ENCODE data around the gene SART3. TPM values are rescaled to one million over a fixed set of nuclear protein-coding genes. Genes with fewer than 3 reads are reported as not detected.

The SART3 gene
- total and polyA plus RNA-seq, 10 of the 15 experiments (the other 5 are each of a cell fraction or from before 2014, with no cell fraction given): 8.8 to 179 (median 54.9) TPM

DNA sequence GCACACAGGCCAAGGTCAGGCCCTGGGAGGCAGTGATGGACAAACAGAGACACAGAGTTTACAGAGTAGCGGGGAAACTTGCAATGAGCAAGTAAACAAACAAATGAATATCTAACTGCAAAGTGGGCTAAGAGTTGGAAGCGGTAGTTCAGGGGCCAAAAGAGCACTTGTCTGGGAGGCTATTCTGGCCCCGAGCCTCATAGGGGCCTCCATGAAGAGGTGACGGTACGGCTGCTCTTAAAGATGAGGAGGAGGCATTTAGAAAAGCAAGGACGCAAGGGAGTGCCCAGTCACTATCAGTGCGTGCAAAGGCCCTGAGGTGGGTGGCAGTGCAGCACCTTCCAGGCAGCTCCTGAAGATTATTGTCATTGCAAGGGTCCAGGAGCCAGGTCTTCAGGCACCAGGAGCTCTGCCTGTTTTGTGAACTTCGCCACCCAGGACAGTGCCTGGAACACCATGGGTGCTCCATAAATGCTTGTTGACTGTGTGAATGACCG lies 41.3 kb upstream of the SART3 start:
- Histone ChIP-seq H3K9me3 (replicated peaks; ENCODE audit: control insufficient read depth, insufficient read depth, low read length) (no peaks in the 10 kb centered on the region), H4K20me1 (ENCODE audit: control insufficient read depth, insufficient read depth) (no peaks in the 10 kb centered on the region), H3K27me3 (replicated peaks in 1 of 2; ENCODE audit: control insufficient read depth in 2 of 2, insufficient read depth in 2 of 2, low read length in 1 of 2) (no peaks in the 10 kb centered on the region), H3K79me2 (ENCODE audit: control insufficient read depth, insufficient read depth, low read length) (no peaks in the 10 kb centered on the region), H2AFZ (ENCODE audit: control insufficient read depth, low read depth, low read length) (no peak overlapping the region), H3K9ac (ENCODE audit: control insufficient read depth, insufficient read depth, low read length) (no peak overlapping the region), H3K4me2 (ENCODE audit: control insufficient read depth, insufficient read depth) (no peak overlapping the region), H3K36me3 (ENCODE audit: control insufficient read depth in 2 of 2, insufficient read depth in 2 of 2, low read length in 1 of 2) (no peaks in the 10 kb centered on the region), H3K4me1 (ENCODE audit: control insufficient read depth, insufficient read depth, low read length) (no peaks in the 10 kb centered on the region), H3K27ac (ENCODE audit: control insufficient read depth, insufficient read depth) (no peak overlapping the region), H3K4me3 (no peak overlapping the region)
- TF ChIP-seq, protein P1, sequence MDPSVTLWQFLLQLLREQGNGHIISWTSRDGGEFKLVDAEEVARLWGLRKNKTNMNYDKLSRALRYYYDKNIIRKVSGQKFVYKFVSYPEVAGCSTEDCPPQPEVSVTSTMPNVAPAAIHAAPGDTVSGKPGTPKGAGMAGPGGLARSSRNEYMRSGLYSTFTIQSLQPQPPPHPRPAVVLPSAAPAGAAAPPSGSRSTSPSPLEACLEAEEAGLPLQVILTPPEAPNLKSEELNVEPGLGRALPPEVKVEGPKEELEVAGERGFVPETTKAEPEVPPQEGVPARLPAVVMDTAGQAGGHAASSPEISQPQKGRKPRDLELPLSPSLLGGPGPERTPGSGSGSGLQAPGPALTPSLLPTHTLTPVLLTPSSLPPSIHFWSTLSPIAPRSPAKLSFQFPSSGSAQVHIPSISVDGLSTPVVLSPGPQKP (IDR thresholded peaks at IDR 0.05; ENCODE audit: low read depth, low read length): no peak
- TF ChIP-seq, protein P2, sequence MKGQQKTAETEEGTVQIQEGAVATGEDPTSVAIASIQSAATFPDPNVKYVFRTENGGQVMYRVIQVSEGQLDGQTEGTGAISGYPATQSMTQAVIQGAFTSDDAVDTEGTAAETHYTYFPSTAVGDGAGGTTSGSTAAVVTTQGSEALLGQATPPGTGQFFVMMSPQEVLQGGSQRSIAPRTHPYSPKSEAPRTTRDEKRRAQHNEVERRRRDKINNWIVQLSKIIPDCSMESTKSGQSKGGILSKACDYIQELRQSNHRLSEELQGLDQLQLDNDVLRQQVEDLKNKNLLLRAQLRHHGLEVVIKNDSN (IDR thresholded peaks at IDR 0.05; ENCODE audit: borderline replicate concordance, extremely low read length, insufficient read depth, low read depth, low read length): no peak
- TF ChIP-seq NBN (IDR thresholded peaks at IDR 0.05) (no peak), CREM (IDR thresholded peaks at IDR 0.05; ENCODE audit: low read depth) (no peak), RUNX3 (IDR thresholded peaks at IDR 0.05; ENCODE audit: low read length) (no peak), FOS (IDR thresholded peaks at IDR 0.05; ENCODE audit: borderline replicate concordance, extremely low read depth, insufficient read length) (no peak), PAX5 (IDR thresholded peaks at IDR 0.05; ENCODE audit: borderline replicate concordance, low read depth, low read length) (no peak), ESRRA (IDR thresholded peaks at IDR 0.05; ENCODE audit: low read length) (no peak), NR2C1 (IDR thresholded peaks at IDR 0.05) (no peak), RAD21 (IDR thresholded peaks at IDR 0.05; ENCODE audit: insufficient read depth, low read depth, low read length) (no peak), YBX1 (IDR thresholded peaks at IDR 0.05) (no peak), RFX5 (IDR thresholded peaks at IDR 0.05; ENCODE audit: low read depth, low read length) (no peak)
- TF ChIP-seq, protein P3, sequence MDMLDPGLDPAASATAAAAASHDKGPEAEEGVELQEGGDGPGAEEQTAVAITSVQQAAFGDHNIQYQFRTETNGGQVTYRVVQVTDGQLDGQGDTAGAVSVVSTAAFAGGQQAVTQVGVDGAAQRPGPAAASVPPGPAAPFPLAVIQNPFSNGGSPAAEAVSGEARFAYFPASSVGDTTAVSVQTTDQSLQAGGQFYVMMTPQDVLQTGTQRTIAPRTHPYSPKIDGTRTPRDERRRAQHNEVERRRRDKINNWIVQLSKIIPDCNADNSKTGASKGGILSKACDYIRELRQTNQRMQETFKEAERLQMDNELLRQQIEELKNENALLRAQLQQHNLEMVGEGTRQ (IDR thresholded peaks at IDR 0.05; ENCODE audit: borderline replicate concordance, low read depth, low read length): no peak
- TF ChIP-seq, protein P4, sequence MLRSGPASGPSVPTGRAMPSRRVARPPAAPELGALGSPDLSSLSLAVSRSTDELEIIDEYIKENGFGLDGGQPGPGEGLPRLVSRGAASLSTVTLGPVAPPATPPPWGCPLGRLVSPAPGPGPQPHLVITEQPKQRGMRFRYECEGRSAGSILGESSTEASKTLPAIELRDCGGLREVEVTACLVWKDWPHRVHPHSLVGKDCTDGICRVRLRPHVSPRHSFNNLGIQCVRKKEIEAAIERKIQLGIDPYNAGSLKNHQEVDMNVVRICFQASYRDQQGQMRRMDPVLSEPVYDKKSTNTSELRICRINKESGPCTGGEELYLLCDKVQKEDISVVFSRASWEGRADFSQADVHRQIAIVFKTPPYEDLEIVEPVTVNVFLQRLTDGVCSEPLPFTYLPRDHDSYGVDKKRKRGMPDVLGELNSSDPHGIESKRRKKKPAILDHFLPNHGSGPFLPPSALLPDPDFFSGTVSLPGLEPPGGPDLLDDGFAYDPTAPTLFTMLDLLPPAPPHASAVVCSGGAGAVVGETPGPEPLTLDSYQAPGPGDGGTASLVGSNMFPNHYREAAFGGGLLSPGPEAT (IDR thresholded peaks at IDR 0.05; ENCODE audit: low read depth): no peak
- TF ChIP-seq, protein P5, sequence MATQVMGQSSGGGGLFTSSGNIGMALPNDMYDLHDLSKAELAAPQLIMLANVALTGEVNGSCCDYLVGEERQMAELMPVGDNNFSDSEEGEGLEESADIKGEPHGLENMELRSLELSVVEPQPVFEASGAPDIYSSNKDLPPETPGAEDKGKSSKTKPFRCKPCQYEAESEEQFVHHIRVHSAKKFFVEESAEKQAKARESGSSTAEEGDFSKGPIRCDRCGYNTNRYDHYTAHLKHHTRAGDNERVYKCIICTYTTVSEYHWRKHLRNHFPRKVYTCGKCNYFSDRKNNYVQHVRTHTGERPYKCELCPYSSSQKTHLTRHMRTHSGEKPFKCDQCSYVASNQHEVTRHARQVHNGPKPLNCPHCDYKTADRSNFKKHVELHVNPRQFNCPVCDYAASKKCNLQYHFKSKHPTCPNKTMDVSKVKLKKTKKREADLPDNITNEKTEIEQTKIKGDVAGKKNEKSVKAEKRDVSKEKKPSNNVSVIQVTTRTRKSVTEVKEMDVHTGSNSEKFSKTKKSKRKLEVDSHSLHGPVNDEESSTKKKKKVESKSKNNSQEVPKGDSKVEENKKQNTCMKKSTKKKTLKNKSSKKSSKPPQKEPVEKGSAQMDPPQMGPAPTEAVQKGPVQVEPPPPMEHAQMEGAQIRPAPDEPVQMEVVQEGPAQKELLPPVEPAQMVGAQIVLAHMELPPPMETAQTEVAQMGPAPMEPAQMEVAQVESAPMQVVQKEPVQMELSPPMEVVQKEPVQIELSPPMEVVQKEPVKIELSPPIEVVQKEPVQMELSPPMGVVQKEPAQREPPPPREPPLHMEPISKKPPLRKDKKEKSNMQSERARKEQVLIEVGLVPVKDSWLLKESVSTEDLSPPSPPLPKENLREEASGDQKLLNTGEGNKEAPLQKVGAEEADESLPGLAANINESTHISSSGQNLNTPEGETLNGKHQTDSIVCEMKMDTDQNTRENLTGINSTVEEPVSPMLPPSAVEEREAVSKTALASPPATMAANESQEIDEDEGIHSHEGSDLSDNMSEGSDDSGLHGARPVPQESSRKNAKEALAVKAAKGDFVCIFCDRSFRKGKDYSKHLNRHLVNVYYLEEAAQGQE (IDR thresholded peaks at IDR 0.05; ENCODE audit: low read depth, low read length): no peak
- TF ChIP-seq, protein P6, sequence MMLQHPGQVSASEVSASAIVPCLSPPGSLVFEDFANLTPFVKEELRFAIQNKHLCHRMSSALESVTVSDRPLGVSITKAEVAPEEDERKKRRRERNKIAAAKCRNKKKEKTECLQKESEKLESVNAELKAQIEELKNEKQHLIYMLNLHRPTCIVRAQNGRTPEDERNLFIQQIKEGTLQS (IDR thresholded peaks at IDR 0.05; ENCODE audit: borderline replicate concordance, extremely low read depth, low read depth, low read length): no peak
- intact Hi-C loops (cut with micrococcal nuclease; ENCODE audit: unreplicated experiment): loop anchor here (5.0 kb wide), 1 partner anchor 685 kb away; no protein-coding TSS in a partner anchor
- ChIA-PET SMC1A (ENCODE audit: uncharacterized antibody, unreplicated experiment) (no interaction called here), RAD21 (ENCODE audit: unreplicated experiment) (no interaction called here), POLR2A (interaction anchor here (0.7 kb wide), 1 partner anchor 53 kb away, joined by 4 read pairs; no protein-coding TSS in a partner anchor), CTCF (no interaction called here)
- ATAC-seq (no peak), FAIRE-seq (no peak), DNase-seq (ENCODE audit: low read depth, low spot score) (no peak)
- no TSS peak for BruUV-seq (replicated peaks)
- 87% methylated on average over 9 of the region's 9 CpGs for WGBS (ENCODE audit: insufficient coverage, insufficient replicate concordance, low lambda C conversion rate, missing lambda C conversion rate)
- in situ Hi-C loops (cut with MboI): no loop called here

All from GM12878 (cell line).